Glutamatergic neuron (in vitro differentiated cells): ENCODE results near the gene MYO18B. TPM values are rescaled to one million over a fixed set of nuclear protein-coding genes. Genes with fewer than 3 reads are reported as not detected.

Source experiments
- DNase-seq: peaks from one replicate; pipeline ENCODE4 v3.0.0; 2022
- H3K27ac Mint-ChIP-seq: one replicate; pipeline ENCODE4 v1.8.0; 2020; ENCODE audit warnings: mild to moderate bottlenecking, mixed read lengths, inconsistent platforms; ENCODE audit not compliant: unreplicated experiment
- H3K27me3 Mint-ChIP-seq: one replicate; pipeline ENCODE4 v1.8.0; 2020; ENCODE audit warnings: mild to moderate bottlenecking, moderate library complexity, mixed read lengths, inconsistent platforms; ENCODE audit not compliant: unreplicated experiment
- H3K36me3 Mint-ChIP-seq: one replicate; pipeline ENCODE4 v1.8.0; 2020; ENCODE audit warnings: mild to moderate bottlenecking, mixed read lengths, inconsistent platforms; ENCODE audit not compliant: unreplicated experiment
- H3K4me1 Mint-ChIP-seq: one replicate; pipeline ENCODE4 v1.8.0; 2020; ENCODE audit warnings: mild to moderate bottlenecking, low read depth, mixed read lengths, inconsistent platforms; ENCODE audit not compliant: unreplicated experiment
- H3K4me3 Mint-ChIP-seq: one replicate; pipeline ENCODE4 v1.8.0; 2020; ENCODE audit warnings: mild to moderate bottlenecking, mixed read lengths, inconsistent platforms; ENCODE audit not compliant: unreplicated experiment
- H3K9me3 Mint-ChIP-seq: one replicate; pipeline ENCODE4 v1.8.0; 2020; ENCODE audit warnings: mild to moderate bottlenecking, moderate library complexity, mixed read lengths, inconsistent platforms; ENCODE audit not compliant: unreplicated experiment
- CTCF ChIP-seq: fragments of 200-600 bp; sonication (generic); IDR thresholded peaks from one replicate; pipeline ENCODE4 v1.5.0; 2021; ENCODE audit not compliant: partially characterized antibody, unreplicated experiment
- total RNA-seq: library from RNA; stranded (reverse); fragmentation: NEBNext Ultra II Directional; extraction: Animal tissue kit (Norgen Biotek cat#: 25700); gene quantifications from one replicate; pipeline ENCODE4 v1.2.1, GENCODE V29; 2021; ENCODE audit not compliant: unreplicated experiment

MYO18B gene
- total RNA-seq, 1 donor from 2014 or later = 0.25 TPM

- DNase-seq = no peak
- Mint-ChIP-seq H3K27me3 (no peaks in the 10 kb centered on the region), H3K36me3 (no peaks in the 10 kb centered on the region), H3K27ac (no peak overlapping the region), H3K4me1 (peaks cover 8% of the 10 kb centered on the region), H3K4me3 (no peak overlapping the region), H3K9me3 (no peaks in the 10 kb centered on the region)
- TF ChIP-seq CTCF = no peak
Measured at GRCh38 chr22:25987948-25988347, 246.0 kb downstream of the MYO18B start.

- no peak for DNase-seq
- Mint-ChIP-seq H3K27ac (no peak overlapping the region), H3K36me3 (no peaks in the 10 kb centered on the region), H3K4me1 (peaks cover 10% of the 10 kb centered on the region), H3K27me3 (no peaks in the 10 kb centered on the region), H3K9me3 (no peaks in the 10 kb centered on the region), H3K4me3 (peak overlapping the region; percentile 16)
- no peak for TF ChIP-seq CTCF
Measured at GRCh38 chr22:25990940-25991339, 249.0 kb downstream of the MYO18B start.

- no peak for TF ChIP-seq CTCF
- Mint-ChIP-seq H3K4me1 (peaks cover 10% of the 10 kb centered on the region), H3K27me3 (no peaks in the 10 kb centered on the region), H3K4me3 (no peak overlapping the region), H3K36me3 (no peaks in the 10 kb centered on the region), H3K27ac (no peak overlapping the region), H3K9me3 (no peaks in the 10 kb centered on the region)
- DNase-seq = no peak
Measured at GRCh38 chr22:25992331-25992730, 250.3 kb downstream of the MYO18B start.

- no peak overlapping the region for H3K27ac Mint-ChIP-seq
- peaks cover 2% of the 10 kb centered on the region for H3K4me1 Mint-ChIP-seq
- H3K9me3 Mint-ChIP-seq = no peaks in the 10 kb centered on the region
- H3K4me3 Mint-ChIP-seq = no peak overlapping the region
- TF ChIP-seq CTCF = no peak
- DNase-seq = no peak
- H3K27me3 Mint-ChIP-seq = peaks cover 2% of the 10 kb centered on the region
- no peaks in the 10 kb centered on the region for H3K36me3 Mint-ChIP-seq
Measured at GRCh38 chr22:25996669-25997068, 254.7 kb downstream of the MYO18B start.

- no peak overlapping the region for H3K4me3 Mint-ChIP-seq
- no peak overlapping the region for H3K27ac Mint-ChIP-seq
- DNase-seq = no peak
- no peaks in the 10 kb centered on the region for H3K36me3 Mint-ChIP-seq
- peaks cover 7% of the 10 kb centered on the region for H3K4me1 Mint-ChIP-seq
- TF ChIP-seq CTCF = no peak
- H3K9me3 Mint-ChIP-seq = no peaks in the 10 kb centered on the region
- peaks cover 2% of the 10 kb centered on the region for H3K27me3 Mint-ChIP-seq
Measured at GRCh38 chr22:25997886-25998775, 256.1 kb downstream of the MYO18B start.
